H1 (cell line): ENCODE data around the gene NEB. TPM values are rescaled to one million over a fixed set of nuclear protein-coding genes. Genes with fewer than 3 reads are reported as not detected.
"Not testable (repeated sequence)": the region's sequence is repeated elsewhere in the genome, so short reads cannot be mapped to it uniquely, and the experiment has no call there.

ENCODE experiments used
- CTCF ChIA-PET: fragments of 300-600 bp; sonication (Branson Sonifier 250); formaldehyde crosslinking; loops from one replicate; lab custom pipeline; 2021; ENCODE audit not compliant: partially characterized antibody; lab: Charles Lee
- POLR2A ChIA-PET: fragments of 300-600 bp; sonication (Branson Sonifier 250); formaldehyde crosslinking; loops from one replicate; lab custom pipeline; 2021; ENCODE audit warnings: inconsistent platforms; ENCODE audit not compliant: partially characterized antibody; lab: Charles Lee
- DNase-seq, 2 experiments: peaks; one replicate each; pipeline versions ENCODE4 v3.0.0 to v3.0.0-alpha.2; 2010 to 2022; ENCODE audit warnings: low spot score in 2 of 2, low read depth in 1 of 2, mixed read lengths in 1 of 2
- FAIRE-seq: peaks from 2 replicates; lab custom pipeline; 2011; peaks lifted over from hg19 to GRCh38; lab: Jason Lieb, UNC
- H2AFZ ChIP-seq: 2 replicates; pipeline ENCODE4 v1.8.1; 2012; ENCODE audit warnings: low read length, inconsistent platforms
- H2AK5ac ChIP-seq: 2 replicates; pipeline ENCODE4 v1.6.1; 2013; ENCODE audit warnings: low read depth, low read length
- H2BK120ac ChIP-seq: replicated peaks from 2 replicates; pipeline ENCODE3; 2013; ENCODE audit warnings: low read depth, low read length, inconsistent platforms
- H2BK12ac ChIP-seq: 2 replicates; pipeline ENCODE4 v1.6.1; 2013; ENCODE audit warnings: low read depth, low read length
- H2BK15ac ChIP-seq: 2 replicates; pipeline ENCODE4 v1.6.1; 2013; ENCODE audit warnings: low read length
- H2BK20ac ChIP-seq: 2 replicates; pipeline ENCODE4 v1.6.1; 2013; ENCODE audit warnings: low read length
- H2BK5ac ChIP-seq: 2 replicates; pipeline ENCODE4 v1.6.1; 2013; ENCODE audit warnings: low read depth, low read length
- H3K14ac ChIP-seq: 2 replicates; pipeline ENCODE4 v1.6.1; 2013; ENCODE audit warnings: inconsistent platforms; ENCODE audit not compliant: insufficient read length
- H3K18ac ChIP-seq: 2 replicates; pipeline ENCODE4 v1.6.1; 2013; ENCODE audit warnings: low read length; ENCODE audit errors: extremely low read depth
- H3K23ac ChIP-seq: 2 replicates; pipeline ENCODE4 v1.6.1; 2013; ENCODE audit warnings: inconsistent platforms; ENCODE audit not compliant: insufficient read length
- H3K23me2 ChIP-seq: 2 replicates; pipeline ENCODE4 v1.6.1; 2013; ENCODE audit warnings: low read depth, low read length
- H3K27ac ChIP-seq: 2 replicates; pipeline ENCODE4 v1.6.1; 2011; ENCODE audit warnings: low read depth, low read length, inconsistent platforms
- H3K27me3 ChIP-seq, 4 experiments: replicated peaks in 1 of 4; 1 replicate in 1 of 4; 2 replicates in 3 of 4; pipeline versions ENCODE4 v1.6.1 to v1.8.1; 2011 to 2013; ENCODE audit warnings: low read length in 3 of 4, mild to moderate bottlenecking in 3 of 4, inconsistent platforms in 2 of 4, mixed read lengths in 2 of 4, moderate library complexity in 1 of 4; ENCODE audit not compliant: control insufficient read depth in 3 of 4, insufficient read depth in 3 of 4; ENCODE audit errors: extremely low read depth in 1 of 4
- H3K36me3 ChIP-seq, 4 experiments: 2 replicates each; pipeline versions ENCODE4 v1.6.1 to v1.8.1; 2011 to 2013; ENCODE audit warnings: mild to moderate bottlenecking in 4 of 4, low read length in 3 of 4, moderate library complexity in 2 of 4, control low read depth in 1 of 4, inconsistent platforms in 1 of 4; ENCODE audit not compliant: insufficient read depth in 4 of 4, control insufficient read depth in 2 of 4
- H3K4ac ChIP-seq: replicated peaks from 2 replicates; pipeline ENCODE3; 2013; ENCODE audit warnings: low read length, low read depth, mixed read lengths, inconsistent platforms; ENCODE audit not compliant: insufficient read length
- H3K4me1 ChIP-seq, 4 experiments: replicated peaks in 1 of 4; 1 replicate in 1 of 4; 2 replicates in 3 of 4; pipeline versions ENCODE4 v1.6.1 to v1.8.1; 2011 to 2013; ENCODE audit warnings: low read length in 3 of 4, inconsistent platforms in 2 of 4, mixed read lengths in 1 of 4; ENCODE audit not compliant: insufficient read depth in 4 of 4, control insufficient read depth in 3 of 4
- H3K4me2 ChIP-seq, 2 experiments: 2 replicates each; pipeline versions ENCODE4 v1.6.1 to v1.8.1; 2011 to 2013; ENCODE audit warnings: low read depth in 2 of 2, low read length in 2 of 2, control low read depth in 1 of 2, inconsistent platforms in 1 of 2, mild to moderate bottlenecking in 1 of 2; ENCODE audit not compliant: insufficient read depth in 1 of 2
- H3K4me3 ChIP-seq, 4 experiments: fragments of 200-600, 300-600 bp in 1 of 4; sonication (generic), shearing (Covaris generic), sonication (Bioruptor Twin) in 1 of 4; 2 replicates each; pipeline versions ENCODE4 v1.5.1 to v1.8.1; 2011 to 2016; ENCODE audit warnings: low read length in 4 of 4, low read depth in 3 of 4, control low read depth in 2 of 4, inconsistent platforms in 2 of 4, mild to moderate bottlenecking in 2 of 4, mixed read lengths in 1 of 4, moderate library complexity in 1 of 4; ENCODE audit not compliant: insufficient read depth in 2 of 4; ENCODE audit errors: extremely low read depth in 1 of 4
- H3K56ac ChIP-seq: replicated peaks from 2 replicates; pipeline ENCODE3; 2013; ENCODE audit warnings: low read depth, mild to moderate bottlenecking, mixed read lengths, low read length, inconsistent platforms; ENCODE audit not compliant: insufficient read length
- H3K79me1 ChIP-seq: 2 replicates; pipeline ENCODE4 v1.6.1; 2013; ENCODE audit warnings: low read depth, low read length, control low read depth
- H3K79me2 ChIP-seq, 2 experiments: 2 replicates each; pipeline versions ENCODE4 v1.6.1 to v1.8.1; 2012 to 2013; ENCODE audit warnings: low read length in 2 of 2, mild to moderate bottlenecking in 2 of 2, inconsistent platforms in 1 of 2; ENCODE audit not compliant: insufficient read depth in 2 of 2, control insufficient read depth in 1 of 2
- H3K9ac ChIP-seq, 4 experiments: replicated peaks in 1 of 4; 1 replicate in 1 of 4; 2 replicates in 3 of 4; pipeline versions ENCODE4 v1.6.1 to v1.8.1; 2011 to 2013; ENCODE audit warnings: low read depth in 3 of 4, low read length in 3 of 4, control low read depth in 2 of 4, mild to moderate bottlenecking in 2 of 4, moderate library complexity in 2 of 4, inconsistent platforms in 1 of 4; ENCODE audit errors: extremely low read depth in 1 of 4
- H3K9me3 ChIP-seq, 2 experiments: 2 replicates each; pipeline versions ENCODE4 v1.6.1 to v1.8.1; 2012 to 2013; ENCODE audit warnings: mild to moderate bottlenecking in 2 of 2, moderate library complexity in 2 of 2, control low read depth in 1 of 2, inconsistent platforms in 1 of 2, low read depth in 1 of 2, low read length in 1 of 2, mixed read lengths in 1 of 2; ENCODE audit not compliant: insufficient read depth in 2 of 2
- H4K20me1 ChIP-seq, 2 experiments: replicated peaks in 1 of 2; 2 replicates each; pipeline versions ENCODE3 to v1.8.1; 2011 to 2013; ENCODE audit warnings: inconsistent platforms in 2 of 2, low read length in 2 of 2, mild to moderate bottlenecking in 1 of 2; ENCODE audit not compliant: insufficient read depth in 2 of 2, control insufficient read depth in 1 of 2
- H4K5ac ChIP-seq: 2 replicates; pipeline ENCODE4 v1.6.1; 2013; ENCODE audit warnings: low read length, low read depth, mixed read lengths, inconsistent platforms; ENCODE audit not compliant: insufficient read length
- H4K8ac ChIP-seq: 2 replicates; pipeline ENCODE4 v1.8.0; 2013; ENCODE audit warnings: mild to moderate bottlenecking, moderate library complexity, low read length, inconsistent platforms; ENCODE audit not compliant: insufficient read depth; ENCODE audit errors: extremely low read depth
- H4K91ac ChIP-seq: replicated peaks from 2 replicates; pipeline ENCODE3; 2013; ENCODE audit warnings: low read length, mixed read lengths, inconsistent platforms; ENCODE audit not compliant: insufficient read length
- NRF1 ChIP-seq: IDR thresholded peaks from 2 replicates; pipeline ENCODE4 v1.6.1; 2011; ENCODE audit warnings: mild to moderate bottlenecking, low read depth, low read length, improper control_type of control experiment
- SIRT6 ChIP-seq: IDR thresholded peaks from one replicate; pipeline ENCODE4 v1.7.1; 2012; ENCODE audit warnings: low read length, inconsistent platforms
- WGBS, 2 experiments: shearing (Covaris generic) in 1 of 2; methylation state at CpG; one replicate each; pipeline versions ENCODE4 v1.1.6 to v1.1.7; 2013 to 2015; ENCODE audit warnings: low lambda C conversion rate in 2 of 2, mixed read lengths in 2 of 2, inconsistent platforms in 1 of 2, low coverage in 1 of 2, missing lambda C conversion rate in 1 of 2; ENCODE audit not compliant: insufficient replicate concordance in 2 of 2, insufficient coverage in 1 of 2, insufficient read length in 1 of 2; ENCODE audit errors: extremely low coverage in 1 of 2, missing lambda C conversion rate in 1 of 2; 5-methylcytosine and 5-hydroxymethylcytosine counted together
- polyA plus RNA-seq, 7 experiments: library from polyadenylated mRNA; depleted of rRNA in 3 of 7; stranded (reverse) in 5 of 7; unstranded in 2 of 7; fragments of >200 nt in 5 of 7; fragments of 200-250 nt in 2 of 7; gene quantifications; 1 replicate in 5 of 7; 2 replicates in 1 of 7; 4 replicates in 1 of 7; pipeline versions ENCODE4 v1.2.1 to v1.2.3, GENCODE V29; 2011 to 2013; ENCODE audit warnings: missing spikeins in 2 of 7, mixed read lengths in 2 of 7
- total RNA-seq: library from RNA; stranded (reverse); fragmentation: NEBNext Ultra II Directional; extraction: Animal tissue kit (Norgen Biotek cat#: 25700); gene quantifications from 2 replicates; pipeline ENCODE4 v1.2.1, GENCODE V29; 2021

The NEB gene
- total and polyA plus RNA-seq, 2 of the 8 experiments (the other 6 are each of a cell fraction or from before 2014, with no cell fraction given) = 1.4 to 2.5 TPM

DNA sequence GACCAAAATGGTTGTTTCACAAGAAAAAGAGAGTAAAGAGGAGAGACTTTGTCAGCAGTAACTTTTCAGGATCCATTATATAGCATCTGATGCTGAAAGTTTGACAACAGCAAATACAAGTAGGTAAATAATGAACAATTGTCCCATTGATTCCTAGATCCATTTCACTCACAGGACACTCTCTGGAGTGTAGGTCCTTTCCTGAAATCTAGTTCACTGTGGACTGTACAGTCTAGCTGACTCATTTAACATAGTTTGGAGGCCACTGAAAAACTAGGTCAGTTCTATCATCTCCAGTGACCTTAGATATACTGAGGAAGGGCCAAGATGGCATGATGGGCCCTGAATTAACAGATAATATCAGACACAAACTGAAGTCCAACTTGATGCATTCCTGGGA is 19.3 kb upstream of the NEB start:
- Histone ChIP-seq H2BK15ac (no peak overlapping the region), H3K4ac (no peak overlapping the region), H3K79me1 (no peaks in the 10 kb centered on the region), H2BK5ac (no peak overlapping the region), H4K5ac (no peak overlapping the region), H3K4me2 (no peak overlapping the region), H3K14ac (no peak overlapping the region), H4K8ac (no peak overlapping the region), H2BK20ac (no peak overlapping the region), H2BK12ac (no peak overlapping the region), H3K4me3 (no peak overlapping the region), H3K56ac (no peak overlapping the region), H3K36me3 (no peaks in the 10 kb centered on the region), H4K20me1 (no peaks in the 10 kb centered on the region), H2AK5ac (no peak overlapping the region), H3K4me1 (peaks cover 0 to 2% (median 0%) of the 10 kb centered on the region in 4 experiments; a peak in 1 of 7 replicates), H3K27me3 (no peaks in the 10 kb centered on the region), H3K23me2 (no peaks in the 10 kb centered on the region), H3K9me3 (no peaks in the 10 kb centered on the region), H2BK120ac (no peak overlapping the region), H3K9ac (no peak overlapping the region), H4K91ac (no peak overlapping the region), H3K23ac (no peak overlapping the region), H3K18ac (no peak overlapping the region), H3K27ac (no peak overlapping the region), H3K79me2 (no peaks in the 10 kb centered on the region), H2AFZ (no peak overlapping the region)
- CTCF ChIA-PET = no interaction called here
- no peak for FAIRE-seq
- TF ChIP-seq SIRT6 (no peak), NRF1 (no peak)
- no peak for DNase-seq
- POLR2A ChIA-PET = no interaction called here

DNA sequence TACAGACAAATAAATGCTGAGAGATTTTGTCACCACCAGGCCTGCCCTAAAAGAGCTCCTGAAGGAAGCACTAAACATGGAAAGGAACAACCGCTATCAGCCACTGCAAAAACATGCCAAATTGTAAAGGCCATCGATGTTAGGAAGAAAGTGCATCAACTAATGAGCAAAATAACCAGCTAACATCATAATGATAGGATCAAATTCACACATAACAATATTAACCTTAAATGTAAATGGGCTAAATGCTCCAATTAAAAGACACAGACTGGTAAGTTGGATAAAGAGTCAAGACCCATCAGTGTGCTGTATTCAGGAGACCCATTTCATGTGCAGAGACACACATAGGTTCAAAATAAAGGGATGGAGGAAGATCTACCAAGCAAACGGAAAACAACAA is 11.0 kb upstream of the NEB start:
- H3K23ac ChIP-seq, H3K27me3 ChIP-seq, H3K4me2 ChIP-seq, H3K9me3 ChIP-seq, H3K79me1 ChIP-seq, H3K27ac ChIP-seq, FAIRE-seq, DNase-seq, H3K4me3 ChIP-seq, H3K4me1 ChIP-seq, H2BK15ac ChIP-seq, H3K23me2 ChIP-seq, H3K79me2 ChIP-seq, POLR2A ChIA-PET, H2AFZ ChIP-seq, H4K5ac ChIP-seq, H4K91ac ChIP-seq, H2AK5ac ChIP-seq, H3K14ac ChIP-seq, H3K36me3 ChIP-seq, H3K56ac ChIP-seq, H4K8ac ChIP-seq, H3K9ac ChIP-seq, H3K4ac ChIP-seq, H2BK12ac ChIP-seq, H3K18ac ChIP-seq, H4K20me1 ChIP-seq, H2BK20ac ChIP-seq, H2BK5ac ChIP-seq, H2BK120ac ChIP-seq: not testable (repeated sequence)
- CTCF ChIA-PET = interaction anchor here (1.6 kb wide), 1 partner anchor 10 kb away, joined by 5 read pairs; no protein-coding TSS in a partner anchor
- WGBS, 2 experiments = 97% methylated on average over 3 of the region's 3 CpGs; no CpG with 5 or more reads in 1 of the 2 experiments
